Thoracic aorta (tissue), 2 donors: Measurements from ENCODE around the gene ABCC1. TPM values are rescaled to one million over a fixed set of nuclear protein-coding genes. Genes with fewer than 3 reads are reported as not detected.

Source experiments
- ATAC-seq: fragments of 150-250 bp; one replicate; pipeline ENCODE4 v1.8.0; 2017; ENCODE audit warnings: low read depth; ENCODE audit not compliant: insufficient number of reproducible peaks, low FRiP score
- DNase-seq: peaks from one replicate; pipeline ENCODE4 v3.0.0-alpha.2; 2020; ENCODE audit warnings: low spot score
- H3K27ac ChIP-seq, 2 donors: fragments of 200-600 bp; sonication (generic); 1 replicate in 1 of 2; 2 replicates in 1 of 2; pipeline ENCODE4 v1.5.1; 2016; ENCODE audit warnings: mild to moderate bottlenecking in 2 of 2, moderate library complexity in 2 of 2
- H3K27me3 ChIP-seq: fragments of 200-600 bp; sonication (generic); replicated peaks from 2 replicates; pipeline ENCODE4 v1.6.0; 2016; ENCODE audit warnings: mild to moderate bottlenecking; ENCODE audit not compliant: insufficient read depth
- H3K36me3 ChIP-seq: fragments of 200-600 bp; sonication (generic); one replicate; pipeline ENCODE4 v1.5.1; 2016
- H3K4me1 ChIP-seq, 2 donors: fragments of 200-600 bp; sonication (generic); 1 replicate in 1 of 2; 2 replicates in 1 of 2; pipeline versions ENCODE4 v1.5.1 to v1.6.0; 2016; ENCODE audit warnings: low read depth in 2 of 2, mild to moderate bottlenecking in 1 of 2; ENCODE audit not compliant: control insufficient read depth in 1 of 2
- H3K4me3 ChIP-seq: fragments of 200-600 bp; sonication (generic); 2 replicates; pipeline ENCODE4 v1.5.1; 2016; ENCODE audit warnings: mild to moderate bottlenecking
- H3K9me3 ChIP-seq: fragments of 200-600 bp; sonication (generic); 2 replicates; pipeline ENCODE4 v1.5.1; 2016
- CTCF ChIP-seq: fragments of 200-600 bp; sonication (generic); IDR thresholded peaks from one replicate; pipeline ENCODE4 v1.5.1; 2019; ENCODE audit warnings: antibody characterized with exemption
- total RNA-seq, 2 donors: library from RNA; depleted of rRNA; stranded (reverse); fragments of >200 nt; gene quantifications; one replicate each; pipeline versions ENCODE4 v1.1.0 to v1.2.3, GENCODE V29; 2016

ABCC1 gene
- total RNA-seq, 2 donors from 2014 or later, result 89.2 to 94.9 TPM

- DNase-seq (no peak), ATAC-seq (no peak)
- Histone ChIP-seq H3K4me1 (no peaks in the 10 kb centered on the region), H3K4me3 (no peak overlapping the region), H3K27ac (no peak overlapping the region), H3K9me3 (no peaks in the 10 kb centered on the region), H3K36me3 (no peaks in the 10 kb centered on the region), H3K27me3 (no peaks in the 10 kb centered on the region)
- no peak for TF ChIP-seq CTCF
Observed at GRCh38 chr16:15919331-15919730, 30.1 kb upstream of the ABCC1 start.

DNA sequence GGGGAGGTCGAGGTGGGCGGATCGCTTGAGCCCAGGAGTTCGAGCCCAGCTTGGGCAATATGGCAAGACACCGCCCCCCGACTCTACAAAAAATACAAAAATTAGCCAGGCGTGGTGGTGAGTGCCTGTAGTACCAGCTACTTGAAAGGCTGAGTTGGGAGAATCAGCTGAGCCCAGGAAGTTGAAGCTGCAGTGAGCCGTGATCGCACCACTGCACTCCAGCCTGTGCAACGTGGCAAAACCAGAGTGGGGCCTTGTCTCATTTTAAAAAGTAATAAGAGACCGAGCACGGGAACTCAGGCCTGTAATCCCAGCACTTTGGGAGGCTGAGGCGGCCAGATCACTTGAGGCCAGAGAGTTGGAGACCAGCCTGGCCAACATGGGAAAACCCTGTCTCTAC lies 24.4 kb upstream of the ABCC1 start:
- no peak overlapping the region for H3K27ac ChIP-seq
- H3K27me3 ChIP-seq, result no peaks in the 10 kb centered on the region
- H3K9me3 ChIP-seq, result no peaks in the 10 kb centered on the region
- ATAC-seq, result no peak
- H3K36me3 ChIP-seq, result no peaks in the 10 kb centered on the region
- H3K4me3 ChIP-seq, result no peak overlapping the region
- H3K4me1 ChIP-seq, result no peaks in the 10 kb centered on the region
- TF ChIP-seq CTCF, result no peak
- no peak for DNase-seq

DNA sequence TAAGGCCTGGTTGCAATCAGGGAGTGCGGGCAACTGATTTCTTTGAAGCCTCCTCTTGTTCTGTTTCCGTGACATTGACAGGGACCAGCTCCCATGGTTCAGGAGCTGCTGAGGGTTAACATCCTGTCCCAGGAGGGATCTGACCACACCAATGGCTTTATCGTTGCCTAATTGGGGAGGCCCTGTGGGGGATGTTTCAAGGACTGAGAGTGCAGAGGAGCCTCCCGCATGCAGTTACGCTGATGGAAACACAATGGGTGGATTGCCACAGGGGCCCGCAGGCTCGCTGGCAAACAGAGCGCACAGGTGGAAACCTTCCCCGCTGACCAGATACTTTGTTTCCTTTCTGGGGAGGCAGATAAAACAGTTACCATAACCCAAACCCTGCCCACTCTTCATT lies 23.8 kb upstream of the ABCC1 start:
- TF ChIP-seq CTCF, result no peak
- H3K9me3 ChIP-seq, result no peaks in the 10 kb centered on the region
- no peak overlapping the region for H3K27ac ChIP-seq
- DNase-seq, result no peak
- H3K4me3 ChIP-seq, result no peak overlapping the region
- ATAC-seq, result no peak
- H3K27me3 ChIP-seq, result no peaks in the 10 kb centered on the region
- no peaks in the 10 kb centered on the region for H3K36me3 ChIP-seq
- H3K4me1 ChIP-seq, result no peaks in the 10 kb centered on the region

GRCh38 chr16:15928261-15929104 lies 20.9 kb upstream of the ABCC1 start:
- Histone ChIP-seq H3K27me3 (no peaks in the 10 kb centered on the region), H3K4me1 (no peaks in the 10 kb centered on the region), H3K36me3 (no peaks in the 10 kb centered on the region), H3K27ac (no peak overlapping the region), H3K9me3 (no peaks in the 10 kb centered on the region), H3K4me3 (no peak overlapping the region)
- ATAC-seq (no peak), DNase-seq (no peak)
- no peak for TF ChIP-seq CTCF

GRCh38 chr16:15932939-15933338 lies 16.5 kb upstream of the ABCC1 start:
- DNase-seq, result no peak
- no peak overlapping the region for H3K4me3 ChIP-seq
- H3K4me1 ChIP-seq, result no peaks in the 10 kb centered on the region
- no peak overlapping the region for H3K27ac ChIP-seq
- no peak for ATAC-seq
- TF ChIP-seq CTCF, result no peak
- no peaks in the 10 kb centered on the region for H3K36me3 ChIP-seq
- H3K9me3 ChIP-seq, result no peaks in the 10 kb centered on the region
- H3K27me3 ChIP-seq, result no peaks in the 10 kb centered on the region
